ENCODE data around the gene HS2ST1.

GRCh38 chr1:87044424-87044823 is 130.0 kb downstream of the HS2ST1 start:
- TF ChIP-seq CHD2 (IDR thresholded peaks at IDR 0.05; ENCODE audit: borderline replicate concordance, low read depth, low read length) (no peak), POU2F2 (IDR thresholded peaks at IDR 0.05; ENCODE audit: borderline replicate concordance, low read depth, low read length) (no peak), EZH2 (IDR thresholded peaks at IDR 0.05; ENCODE audit: borderline replicate concordance, control insufficient read depth, low read depth, low read length) (no peak), CTCF (IDR thresholded peaks at IDR 0.05 in 2 of 3, conservative IDR thresholded peaks at IDR 0.05 in 1 of 3; ENCODE audit: control insufficient read depth in 2 of 3, extremely low read depth in 1 of 3, insufficient read depth in 1 of 3, low read depth in 3 of 3, low read length in 3 of 3) (no peak), POLR2A (IDR thresholded peaks at IDR 0.05; ENCODE audit: low read depth, low read length) (no peak), NFIC (IDR thresholded peaks at IDR 0.05; ENCODE audit: low read depth, low read length) (peak; percentile 52; the same call in 1 of the 2 replicates), ZBTB11 (CRISPR knock-in tag; IDR thresholded peaks at IDR 0.05) (no peak), ETV6 (conservative IDR thresholded peaks at IDR 0.05 in 1 of 2, IDR thresholded peaks at IDR 0.05 in 1 of 2; ENCODE audit: borderline replicate concordance in 1 of 2, low read depth in 1 of 2) (no peak), CREB1 (IDR thresholded peaks at IDR 0.05; ENCODE audit: low read depth) (no peak), EP300 (IDR thresholded peaks at IDR 0.05; ENCODE audit: borderline replicate concordance in 1 of 2, control insufficient read depth in 1 of 2, low read depth in 2 of 2, low read length in 2 of 2) (0 out of 4 replicates have a peak, but pooled peaks of 1 of the 2 experiments have one; percentile 8), TARDBP (IDR thresholded peaks at IDR 0.05; ENCODE audit: borderline replicate concordance) (no peak), NFYB (IDR thresholded peaks at IDR 0.05; ENCODE audit: insufficient read depth, low read depth, low read length) (no peak), MYC (IDR thresholded peaks at IDR 0.05; ENCODE audit: insufficient read depth, insufficient read length, insufficient replicate concordance, low read length, severe bottlenecking) (no peak)
